IMR-90 (cell line): ENCODE results near the gene PLCH1. TPM values are rescaled to one million over a fixed set of nuclear protein-coding genes. Genes with fewer than 3 reads are reported as not detected.

Experiments used
- ATAC-seq: fragments of 200-7000 bp; cut with Tn5 transposase; 2 replicates; pipeline ENCODE4 v1.9.1; 2020; ENCODE audit warnings: low read depth, mild to moderate bottlenecking, moderate library complexity
- BruUV-seq: library from RNA; stranded (reverse); fragments of 400-500 nt; replicated peaks from 2 replicates; lab custom pipeline; 2021; lab: Mats Ljungman, UMichigan
- CTCF ChIA-PET: fragments of 300-600 bp; formaldehyde crosslinking; extraction: SDS; loops from one replicate; lab custom pipeline; 2021; ENCODE audit warnings: antibody characterized with exemption; lab: Yijun Ruan, JAX
- POLR2A ChIA-PET: fragments of 300-600 bp; sonication (Branson Sonifier 250); formaldehyde crosslinking; loops from one replicate; lab custom pipeline; 2022; ENCODE audit warnings: antibody characterized with exemption; ENCODE audit not compliant: unreplicated experiment; lab: Charles Lee
- DNase-seq: peaks from one replicate; pipeline ENCODE4 v3.0.0; 2013
- H2AFZ ChIP-seq: replicated peaks from 2 replicates; pipeline ENCODE3; 2013; ENCODE audit warnings: low read length, mild to moderate bottlenecking; ENCODE audit not compliant: poor library complexity
- H2AK5ac ChIP-seq: 2 replicates; pipeline ENCODE4 v1.6.1; 2013; ENCODE audit warnings: low read depth, low read length, inconsistent platforms
- H2AK9ac ChIP-seq: replicated peaks from 2 replicates; pipeline ENCODE3; 2013; ENCODE audit warnings: mild to moderate bottlenecking, low read depth, low read length, moderate library complexity; ENCODE audit not compliant: poor library complexity
- H2BK120ac ChIP-seq: 2 replicates; pipeline ENCODE4 v1.6.1; 2013; ENCODE audit warnings: low read depth, low read length, inconsistent platforms
- H2BK15ac ChIP-seq: 3 replicates; pipeline ENCODE4 v1.6.1; 2013; ENCODE audit warnings: low read depth, low read length, inconsistent platforms
- H2BK20ac ChIP-seq: 2 replicates; pipeline ENCODE4 v1.6.1; 2013; ENCODE audit warnings: low read depth, mild to moderate bottlenecking, inconsistent platforms, low read length, moderate library complexity
- H2BK5ac ChIP-seq: 2 replicates; pipeline ENCODE4 v1.6.1; 2013; ENCODE audit warnings: mild to moderate bottlenecking, low read depth, low read length, inconsistent platforms; ENCODE audit not compliant: poor library complexity, severe bottlenecking
- H3K14ac ChIP-seq: replicated peaks from 2 replicates; pipeline ENCODE4 v1.6.1; 2013; ENCODE audit warnings: low read depth, low read length, inconsistent platforms
- H3K18ac ChIP-seq: 2 replicates; pipeline ENCODE4 v1.6.1; 2013; ENCODE audit warnings: low read depth, low read length, control low read depth
- H3K23ac ChIP-seq: 2 replicates; pipeline ENCODE4 v1.6.1; 2013; ENCODE audit warnings: low read depth, low read length, inconsistent platforms
- H3K27ac ChIP-seq: 2 replicates; pipeline ENCODE4 v1.5.1; 2013; ENCODE audit warnings: mild to moderate bottlenecking, control low read depth, low read length; ENCODE audit not compliant: insufficient read depth
- H3K27me3 ChIP-seq: 2 replicates; pipeline ENCODE4 v1.6.1; 2013; ENCODE audit warnings: low read length; ENCODE audit not compliant: control insufficient read depth, insufficient read depth
- H3K36me3 ChIP-seq: 2 replicates; pipeline ENCODE4 v1.6.1; 2013; ENCODE audit warnings: low read length, mixed read lengths; ENCODE audit not compliant: control insufficient read depth, insufficient read depth
- H3K4ac ChIP-seq: 2 replicates; pipeline ENCODE4 v1.6.1; 2013; ENCODE audit warnings: low read depth, low read length, inconsistent platforms
- H3K4me1 ChIP-seq: 2 replicates; pipeline ENCODE4 v1.6.1; 2013; ENCODE audit warnings: low read length, mixed read lengths; ENCODE audit not compliant: control insufficient read depth, insufficient read depth
- H3K4me2 ChIP-seq: 2 replicates; pipeline ENCODE4 v1.6.1; 2013; ENCODE audit warnings: low read depth, mild to moderate bottlenecking, control low read depth, low read length, moderate library complexity
- H3K4me3 ChIP-seq: 2 replicates; pipeline ENCODE4 v1.5.1; 2013; ENCODE audit warnings: low read depth, mild to moderate bottlenecking, control low read depth, low read length, moderate library complexity; ENCODE audit not compliant: insufficient read depth
- H3K56ac ChIP-seq: 2 replicates; pipeline ENCODE4 v1.6.1; 2013; ENCODE audit warnings: low read length, inconsistent platforms; ENCODE audit not compliant: insufficient read depth; ENCODE audit errors: extremely low read depth
- H3K79me1 ChIP-seq, 2 experiments: 2 replicates each; pipeline ENCODE4 v1.6.1; 2013; ENCODE audit warnings: low read length in 2 of 2, inconsistent platforms in 1 of 2, low read depth in 1 of 2
- H3K9ac ChIP-seq: 2 replicates; pipeline ENCODE4 v1.6.1; 2013; ENCODE audit warnings: low read depth, low read length, control low read depth
- H3K9me1 ChIP-seq: 2 replicates; pipeline ENCODE4 v1.6.1; 2013; ENCODE audit warnings: low read length, inconsistent platforms; ENCODE audit not compliant: insufficient read depth
- H3K9me3 ChIP-seq: 2 replicates; pipeline ENCODE4 v1.6.1; 2013; ENCODE audit warnings: low read length; ENCODE audit not compliant: control insufficient read depth, insufficient read depth
- H4K20me1 ChIP-seq: 2 replicates; pipeline ENCODE4 v1.6.1; 2013; ENCODE audit warnings: low read length, inconsistent platforms; ENCODE audit not compliant: insufficient read depth
- H4K5ac ChIP-seq: 2 replicates; pipeline ENCODE4 v1.6.1; 2013; ENCODE audit warnings: mild to moderate bottlenecking, low read depth, low read length, control low read depth
- H4K8ac ChIP-seq, 2 experiments: 2 replicates each; pipeline ENCODE4 v1.6.1; 2013; ENCODE audit warnings: low read depth in 2 of 2, low read length in 2 of 2, control low read depth in 1 of 2, inconsistent platforms in 1 of 2
- H4K91ac ChIP-seq: 2 replicates; pipeline ENCODE4 v1.6.1; 2013; ENCODE audit warnings: low read depth, low read length, inconsistent platforms; ENCODE audit not compliant: insufficient read depth
- BHLHE40 ChIP-seq: fragments of 150-350 bp; IDR thresholded peaks from 2 replicates; pipeline ENCODE4 v1.6.1; 2016; ENCODE audit warnings: mild to moderate bottlenecking, low read depth, low read length
- CEBPB ChIP-seq: IDR thresholded peaks from 2 replicates; pipeline ENCODE4 v1.6.1; 2012; ENCODE audit warnings: low read depth, low read length, improper control_type of control experiment
- CHD1 ChIP-seq: IDR thresholded peaks from 2 replicates; pipeline ENCODE4 v1.6.1; 2012; ENCODE audit warnings: low read depth, low read length, improper control_type of control experiment
- FOS ChIP-seq: fragments of 150-350 bp; IDR thresholded peaks from 2 replicates; pipeline ENCODE4 v1.6.1; 2016; ENCODE audit warnings: low read depth, low read length
- MAFK ChIP-seq: IDR thresholded peaks from 2 replicates; pipeline ENCODE4 v1.6.1; 2012; ENCODE audit warnings: low read depth, low read length, improper control_type of control experiment
- MAZ ChIP-seq: IDR thresholded peaks from 2 replicates; pipeline ENCODE4 v1.6.1; 2012; ENCODE audit warnings: low read depth, mild to moderate bottlenecking, low read length, improper control_type of control experiment, moderate library complexity, borderline replicate concordance
- MXI1 ChIP-seq: IDR thresholded peaks from 2 replicates; pipeline ENCODE4 v1.6.1; 2012; ENCODE audit warnings: low read depth, mild to moderate bottlenecking, low read length, moderate library complexity, borderline replicate concordance
- POLR2A ChIP-seq: IDR thresholded peaks from 2 replicates; pipeline ENCODE4 v1.6.1; 2012; ENCODE audit warnings: mild to moderate bottlenecking, low read depth, low read length
- RAD21 ChIP-seq: IDR thresholded peaks from 2 replicates; pipeline ENCODE4 v1.6.1; 2012; ENCODE audit warnings: low read length, improper control_type of control experiment
- RCOR1 ChIP-seq: IDR thresholded peaks from 2 replicates; pipeline ENCODE4 v1.6.1; 2012; ENCODE audit warnings: mild to moderate bottlenecking, low read length, improper control_type of control experiment; ENCODE audit not compliant: insufficient replicate concordance
- RFX5 ChIP-seq: IDR thresholded peaks from 2 replicates; pipeline ENCODE4 v1.8.0; 2012; ENCODE audit warnings: low read depth, mild to moderate bottlenecking, low read length, moderate library complexity
- SMC3 ChIP-seq: fragments of 150-350 bp; IDR thresholded peaks from 2 replicates; pipeline ENCODE4 v1.6.1; 2016; ENCODE audit warnings: low read depth, mild to moderate bottlenecking, antibody characterized with exemption, low read length, moderate library complexity
- WGBS, 2 experiments: methylation state at CpG; one replicate each; pipeline versions ENCODE4 v1.1.5 to v1.1.7; 2013; ENCODE audit warnings: missing lambda C conversion rate in 2 of 2; ENCODE audit not compliant: insufficient read length in 1 of 2; ENCODE audit errors: extremely low coverage in 2 of 2; 5-methylcytosine and 5-hydroxymethylcytosine counted together
- dilution Hi-C: fragments of 300-500 bp; cut with HindIII; formaldehyde crosslinking; loops from one replicate; pipeline ENCODE4 v1.14.3; 2018; ENCODE audit warnings: low sequenced_read_pairs; ENCODE audit not compliant: unreplicated experiment
- in situ Hi-C: fragments of 300-500 bp; cut with MboI; formaldehyde crosslinking; loops from 3 replicates; pipeline ENCODE4 v1.14.3; 2019; ENCODE audit warnings: low sequenced_read_pairs, inconsistent platforms, mixed read lengths
- intact Hi-C: fragments of 100-400 bp; cut with micrococcal nuclease; formaldehyde crosslinking; loops from 2 replicates; pipeline ENCODE4 v1.10.0; 2022
- polyA plus RNA-seq, 3 experiments: library from polyadenylated mRNA; depleted of rRNA; stranded (reverse); fragments of >200 nt; gene quantifications; 2 replicates each; pipeline ENCODE4 v1.2.3, GENCODE V29; 2012; ENCODE audit warnings: low replicate concordance in 1 of 3
- total RNA-seq: library from RNA; depleted of rRNA; stranded (reverse); fragments of >200 nt; gene quantifications from 2 replicates; pipeline ENCODE4 v1.2.3, GENCODE V29; 2012
- TF ChIP-seq, protein P1 (sequence below): conservative IDR thresholded peaks from 2 replicates; pipeline ENCODE4 v1.5.1; 2012; ENCODE audit warnings: mild to moderate bottlenecking, low read depth, low read length, improper control_type of control experiment

Gene PLCH1
- total and polyA plus RNA-seq, 2 of the 4 experiments (the other 2 are of a cell fraction): not detected

DNA sequence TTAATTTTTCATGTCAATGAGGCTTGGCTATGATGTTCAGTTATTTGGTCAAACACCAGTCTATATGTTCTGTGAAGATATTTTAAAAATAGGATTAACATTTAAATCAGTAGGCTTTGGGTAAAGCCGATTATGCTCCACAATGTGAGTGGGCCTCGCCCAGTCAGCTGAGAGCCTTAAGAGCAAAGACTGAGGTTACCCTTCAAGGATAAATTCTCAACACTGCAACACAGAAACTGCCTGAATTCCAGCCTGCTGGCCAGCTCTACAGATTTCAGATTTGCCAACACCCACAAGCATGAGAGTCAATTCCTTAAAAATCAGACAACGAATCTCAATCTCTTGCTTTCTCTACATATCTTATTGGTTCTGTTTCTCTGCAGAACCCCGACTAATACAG lies 188.3 kb downstream of the PLCH1 start:
- BruUV-seq: no TSS peak
- DNase-seq: no peak
- Histone ChIP-seq H3K27ac (no peak overlapping the region), H3K9ac (no peak overlapping the region), H4K8ac (no peak overlapping the region), H3K14ac (no peak overlapping the region), H3K27me3 (no peaks in the 10 kb centered on the region), H2AK5ac (no peak overlapping the region), H3K79me1 (no peaks in the 10 kb centered on the region), H3K56ac (no peak overlapping the region), H2BK5ac (no peak overlapping the region), H2BK120ac (no peak overlapping the region), H3K23ac (no peak overlapping the region), H2AK9ac (no peak overlapping the region), H3K4me2 (no peak overlapping the region), H3K4me1 (no peaks in the 10 kb centered on the region), H3K9me3 (no peaks in the 10 kb centered on the region), H2BK15ac (no peak overlapping the region), H3K9me1 (no peaks in the 10 kb centered on the region), H4K20me1 (no peaks in the 10 kb centered on the region), H3K4me3 (no peak overlapping the region), H2BK20ac (no peak overlapping the region), H4K5ac (no peak overlapping the region), H4K91ac (no peak overlapping the region), H3K36me3 (no peaks in the 10 kb centered on the region), H3K4ac (no peak overlapping the region), H3K18ac (no peak overlapping the region), H2AFZ (no peak overlapping the region)
- WGBS, 2 experiments: no CpG with 5 or more reads among the region's 4 CpGs
- intact Hi-C loops: no loop called here
- ChIA-PET POLR2A (no interaction called here), CTCF (no interaction called here)
- dilution Hi-C loops: no loop called here
- in situ Hi-C loops: no loop called here
- TF ChIP-seq FOS (no peak), RFX5 (no peak), MXI1 (no peak), CEBPB (no peak), BHLHE40 (no peak), MAFK (no peak), POLR2A (no peak), SMC3 (no peak), MAZ (no peak), RAD21 (no peak), RCOR1 (no peak), CHD1 (no peak)
- TF ChIP-seq, protein P1, sequence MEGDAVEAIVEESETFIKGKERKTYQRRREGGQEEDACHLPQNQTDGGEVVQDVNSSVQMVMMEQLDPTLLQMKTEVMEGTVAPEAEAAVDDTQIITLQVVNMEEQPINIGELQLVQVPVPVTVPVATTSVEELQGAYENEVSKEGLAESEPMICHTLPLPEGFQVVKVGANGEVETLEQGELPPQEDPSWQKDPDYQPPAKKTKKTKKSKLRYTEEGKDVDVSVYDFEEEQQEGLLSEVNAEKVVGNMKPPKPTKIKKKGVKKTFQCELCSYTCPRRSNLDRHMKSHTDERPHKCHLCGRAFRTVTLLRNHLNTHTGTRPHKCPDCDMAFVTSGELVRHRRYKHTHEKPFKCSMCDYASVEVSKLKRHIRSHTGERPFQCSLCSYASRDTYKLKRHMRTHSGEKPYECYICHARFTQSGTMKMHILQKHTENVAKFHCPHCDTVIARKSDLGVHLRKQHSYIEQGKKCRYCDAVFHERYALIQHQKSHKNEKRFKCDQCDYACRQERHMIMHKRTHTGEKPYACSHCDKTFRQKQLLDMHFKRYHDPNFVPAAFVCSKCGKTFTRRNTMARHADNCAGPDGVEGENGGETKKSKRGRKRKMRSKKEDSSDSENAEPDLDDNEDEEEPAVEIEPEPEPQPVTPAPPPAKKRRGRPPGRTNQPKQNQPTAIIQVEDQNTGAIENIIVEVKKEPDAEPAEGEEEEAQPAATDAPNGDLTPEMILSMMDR: no peak
- ATAC-seq: no peak
